A673 (cell line): Measurements from ENCODE around the gene THAP6.

Experiments used
- CTCF ChIP-seq: fragments of 300-800, 200-600 bp; sonication (generic); conservative IDR thresholded peaks from 2 replicates; pipeline ENCODE4 v1.5.1; 2017; ENCODE audit warnings: low read depth, mild to moderate bottlenecking, antibody characterized with exemption, low read length, moderate library complexity, mixed read lengths
- EZH2 ChIP-seq: fragments of 200-600 bp; sonication (generic); IDR thresholded peaks from 2 replicates; pipeline ENCODE4 v1.6.1; 2017; ENCODE audit warnings: borderline replicate concordance, low read depth, mild to moderate bottlenecking, mixed read lengths, antibody characterized with exemption, low read length; ENCODE audit not compliant: poor library complexity, severe bottlenecking

- no peak for TF ChIP-seq EZH2
- TF ChIP-seq CTCF: no peak
Observed at GRCh38 chr4:75565481-75565880, 51.2 kb downstream of the THAP6 start.
